Ureter (tissue), 1 donor: ENCODE data around the gene RDH8. TPM values are rescaled to one million over a fixed set of nuclear protein-coding genes. Genes with fewer than 3 reads are reported as not detected.
A peak's percentile ranks its signal among the peaks of the same experiment; 100 is the strongest.

Experiments used
- DNase-seq: peaks from one replicate; pipeline ENCODE4 v3.0.0-alpha.2; 2020; ENCODE audit warnings: low spot score
- total RNA-seq: library from RNA; stranded (reverse); gene quantifications from one replicate; pipeline ENCODE4 v1.2.4, GENCODE V29; 2023
- donor health status: DM: yes; HTN: yes; CAD: no.

The RDH8 gene
- not detected for total RNA-seq

- DNase-seq, result no peak
These were observed at the start of gene RDH8 for GRCh38 chr19:10013316-10013715. Gene RDH8 (plus strand): TSS chr19:10013483. CDS start chr19:10013498, 15 bp downstream.

- no peak for DNase-seq
These were observed 47.3 kb upstream of the RDH8 start for GRCh38 chr19:9966024-9966423.

- no peak for DNase-seq
These were observed 46.8 kb upstream of the RDH8 start for GRCh38 chr19:9966448-9966847.

- no peak for DNase-seq
These were observed 46.0 kb upstream of the RDH8 start for GRCh38 chr19:9967326-9967725.

- DNase-seq, result no peak
These were observed 44.2 kb upstream of the RDH8 start for GRCh38 chr19:9968820-9969687.

- DNase-seq, result no peak
These were observed 43.7 kb upstream of the RDH8 start for GRCh38 chr19:9969688-9969975.

- DNase-seq, result no peak
These were observed 42.8 kb upstream of the RDH8 start for GRCh38 chr19:9970481-9970880.

- no peak for DNase-seq
These were observed 42.0 kb upstream of the RDH8 start for GRCh38 chr19:9971166-9971897.

GRCh38 chr19:9972103-9972502 is 41.2 kb upstream of the RDH8 start:
- DNase-seq, result no peak

GRCh38 chr19:9981406-9982260 is 31.6 kb upstream of the RDH8 start:
- DNase-seq, result no peak

GRCh38 chr19:9986787-9987281 is 26.4 kb upstream of the RDH8 start:
- no peak for DNase-seq

GRCh38 chr19:9989504-9989903 is 23.8 kb upstream of the RDH8 start:
- DNase-seq, result no peak

GRCh38 chr19:9991425-9992191 is 21.7 kb upstream of the RDH8 start:
- no peak for DNase-seq

- DNase-seq, result no peak
These were observed 18.2 kb upstream of the RDH8 start for GRCh38 chr19:9995084-9995483.

- DNase-seq, result no peak
These were observed 17.3 kb upstream of the RDH8 start for GRCh38 chr19:9995999-9996398.

GRCh38 chr19:9996541-9996940 is 16.7 kb upstream of the RDH8 start:
- no peak for DNase-seq

GRCh38 chr19:10000171-10000826 is 13.0 kb upstream of the RDH8 start:
- DNase-seq, result peak; percentile 60

- DNase-seq, result no peak
These were observed 11.4 kb upstream of the RDH8 start for GRCh38 chr19:10001899-10002298.

GRCh38 chr19:10003271-10003670 is 10.0 kb upstream of the RDH8 start:
- no peak for DNase-seq

- no peak for DNase-seq
These were observed 8.7 kb upstream of the RDH8 start for GRCh38 chr19:10004617-10005016.
